SU-DHL-6 (cell line): ENCODE data around the gene LALBA.
"Not testable (repeated sequence)": the region's sequence is repeated elsewhere in the genome, so short reads cannot be mapped to it uniquely, and the experiment has no call there.

Source experiments
- H2AFZ ChIP-seq: fragments of 200-600 bp; sonication (generic); 2 replicates; pipeline ENCODE4 v1.6.1; 2014; ENCODE audit warnings: low read depth, mild to moderate bottlenecking, moderate library complexity, mixed read lengths, antibody characterized with exemption, low read length; ENCODE audit not compliant: severe bottlenecking
- H3F3A ChIP-seq: fragments of 200-600 bp; shearing (Covaris generic); 2 replicates; pipeline ENCODE4 v1.6.0; 2016; ENCODE audit warnings: antibody characterized with exemption, mild to moderate bottlenecking; ENCODE audit not compliant: insufficient read depth
- H3K27ac ChIP-seq: fragments of 200-600 bp; sonication (generic); 2 replicates; pipeline ENCODE4 v1.5.1; 2016; ENCODE audit warnings: low read depth, mild to moderate bottlenecking, low read length, moderate library complexity, mixed read lengths
- H3K27me3 ChIP-seq: fragments of 200-600 bp; sonication (generic), shearing (Covaris generic); 2 replicates; pipeline ENCODE4 v1.6.0; 2014; ENCODE audit warnings: mild to moderate bottlenecking, low read length
- H3K36me3 ChIP-seq: fragments of 200-600 bp; sonication (generic); 2 replicates; pipeline ENCODE4 v1.6.1; 2014; ENCODE audit warnings: mild to moderate bottlenecking, low read length, mixed read lengths
- H3K4me2 ChIP-seq: fragments of 300-600, 200-600 bp; shearing (Covaris generic), sonication (generic); 2 replicates; pipeline ENCODE4 v1.6.0; 2014; ENCODE audit warnings: low read length, low read depth, mild to moderate bottlenecking; ENCODE audit not compliant: poor library complexity, severe bottlenecking
- H3K4me3 ChIP-seq: fragments of 200-600 bp; sonication (generic); 2 replicates; pipeline ENCODE4 v1.5.1; 2014; ENCODE audit warnings: antibody characterized with exemption, low read length, mild to moderate bottlenecking, mixed read lengths; ENCODE audit not compliant: insufficient read depth, poor library complexity, severe bottlenecking
- H3K79me2 ChIP-seq: fragments of 200-600 bp; sonication (generic); 2 replicates; pipeline ENCODE4 v1.6.1; 2014; ENCODE audit warnings: mild to moderate bottlenecking, low read length, moderate library complexity; ENCODE audit not compliant: insufficient read depth
- H3K9ac ChIP-seq: fragments of 200-600 bp; sonication (generic); 2 replicates; pipeline ENCODE4 v1.7.0; 2014; ENCODE audit warnings: mild to moderate bottlenecking, low read length
- H3K9me2 ChIP-seq: fragments of 200-600 bp; sonication (generic); replicated peaks from 2 replicates; pipeline ENCODE4 v1.6.1; 2014; ENCODE audit warnings: low read length; ENCODE audit not compliant: insufficient read depth
- H3K9me3 ChIP-seq: fragments of 200-600 bp; sonication (generic); 2 replicates; pipeline ENCODE4 v1.6.1; 2014; ENCODE audit warnings: low read length, mixed read lengths; ENCODE audit not compliant: insufficient read depth
- H4K20me1 ChIP-seq: fragments of 200-600 bp; sonication (generic); 2 replicates; pipeline ENCODE4 v1.6.1; 2014; ENCODE audit warnings: low read depth, mild to moderate bottlenecking, antibody characterized with exemption, low read length, moderate library complexity, mixed read lengths
- CTCF ChIP-seq: fragments of 200-600 bp; sonication (generic); IDR thresholded peaks from one replicate; pipeline ENCODE4 v1.5.1; 2017; ENCODE audit warnings: antibody characterized with exemption, mild to moderate bottlenecking, low read length, moderate library complexity; ENCODE audit not compliant: insufficient read depth, poor library complexity, severe bottlenecking
- EZH2phosphoT487 ChIP-seq: fragments of 200-600 bp; sonication (generic), shearing (Covaris generic); conservative IDR thresholded peaks from 2 replicates; pipeline ENCODE4 v1.6.1; 2018; ENCODE audit warnings: mild to moderate bottlenecking, antibody characterized with exemption, low read length, moderate library complexity, mixed read lengths

Gene LALBA

GRCh38 chr12:48567731-48568130, 2.1 kb downstream of the LALBA start:
- no peaks in the 10 kb centered on the region for H3K27me3 ChIP-seq
- H3K4me3 ChIP-seq: no peak overlapping the region
- no peaks in the 10 kb centered on the region for H3K9me3 ChIP-seq
- no peaks in the 10 kb centered on the region for H3K79me2 ChIP-seq
- H3K36me3 ChIP-seq: no peaks in the 10 kb centered on the region
- no peaks in the 10 kb centered on the region for H3F3A ChIP-seq
- no peak for TF ChIP-seq CTCF
- no peak for TF ChIP-seq EZH2phosphoT487
- no peak overlapping the region for H3K9ac ChIP-seq
- H2AFZ ChIP-seq: no peak overlapping the region
- no peaks in the 10 kb centered on the region for H4K20me1 ChIP-seq
- H3K4me2 ChIP-seq: no peak overlapping the region
- no peak overlapping the region for H3K27ac ChIP-seq
- H3K9me2 ChIP-seq: no peaks in the 10 kb centered on the region

GRCh38 chr12:48557919-48558318, 11.9 kb downstream of the LALBA start:
- H3K27me3 ChIP-seq: no peaks in the 10 kb centered on the region

GRCh38 chr12:48556631-48557030, 13.2 kb downstream of the LALBA start:
- Histone ChIP-seq H2AFZ (no peak overlapping the region), H3K27me3 (no peaks in the 10 kb centered on the region), H3K4me2 (no peak overlapping the region), H3K9ac (no peak overlapping the region), H3K27ac (no peak overlapping the region), H3K79me2 (no peaks in the 10 kb centered on the region), H3K9me3 (no peaks in the 10 kb centered on the region), H4K20me1 (no peaks in the 10 kb centered on the region), H3K4me3 (no peak overlapping the region), H3K9me2 (no peaks in the 10 kb centered on the region), H3F3A (no peaks in the 10 kb centered on the region), H3K36me3 (no peaks in the 10 kb centered on the region)
- TF ChIP-seq CTCF (no peak), EZH2phosphoT487 (no peak)

More at GRCh38 chr12:48557919-48558318, 11.9 kb downstream of the LALBA start:
- no peak overlapping the region for H3K27ac ChIP-seq
- no peaks in the 10 kb centered on the region for H3K9me2 ChIP-seq
- TF ChIP-seq CTCF (no peak), EZH2phosphoT487 (no peak)
- H2AFZ ChIP-seq: no peak overlapping the region
- H3K4me3 ChIP-seq: no peak overlapping the region
- no peaks in the 10 kb centered on the region for H4K20me1 ChIP-seq
- no peaks in the 10 kb centered on the region for H3K9me3 ChIP-seq
- H3F3A ChIP-seq: no peaks in the 10 kb centered on the region
- H3K36me3 ChIP-seq: no peaks in the 10 kb centered on the region
- H3K9ac ChIP-seq: no peak overlapping the region
- H3K79me2 ChIP-seq: no peaks in the 10 kb centered on the region
- H3K4me2 ChIP-seq: no peak overlapping the region

- H2AFZ ChIP-seq, H3K27me3 ChIP-seq, H3K36me3 ChIP-seq, H3K9ac ChIP-seq, H3K79me2 ChIP-seq, H3K4me2 ChIP-seq, H3K9me3 ChIP-seq, H3K9me2 ChIP-seq, H3K27ac ChIP-seq, H3K4me3 ChIP-seq, H3F3A ChIP-seq, H4K20me1 ChIP-seq: not testable (repeated sequence)
Measured at GRCh38 chr12:48553666-48554343, 16.0 kb downstream of the LALBA start.

- not testable (repeated sequence) for H3K9me3 ChIP-seq, H3K27me3 ChIP-seq, H2AFZ ChIP-seq, H3K4me3 ChIP-seq, H3K4me2 ChIP-seq, H3K79me2 ChIP-seq, H3K36me3 ChIP-seq, H3K9ac ChIP-seq, H3K9me2 ChIP-seq, H4K20me1 ChIP-seq, H3K27ac ChIP-seq, H3F3A ChIP-seq
Measured at GRCh38 chr12:48551636-48552035, 18.2 kb downstream of the LALBA start.

- not testable (repeated sequence) for H4K20me1 ChIP-seq, H3K9me2 ChIP-seq, H3K36me3 ChIP-seq, H3F3A ChIP-seq, H3K4me2 ChIP-seq, H3K9ac ChIP-seq, H3K79me2 ChIP-seq, H2AFZ ChIP-seq, H3K9me3 ChIP-seq, H3K4me3 ChIP-seq, H3K27me3 ChIP-seq, H3K27ac ChIP-seq
Measured at GRCh38 chr12:48547012-48547411, 22.8 kb downstream of the LALBA start.
